ENCODE results near the gene GPT2. TPM values are rescaled to one million over a fixed set of nuclear protein-coding genes. Genes with fewer than 3 reads are reported as not detected.

Gene GPT2
- total and polyA plus RNA-seq, 7 donors: 3.3 to 28.7 (median 14.8) TPM

GRCh38 chr16:46899443-46900143, 15.4 kb downstream of the GPT2 start:
- WGBS, 2 donors: 92 to 95% methylated on average over 9 of the region's 9 CpGs
- Histone ChIP-seq H3K9me3 (no peaks in the 10 kb centered on the region), H3K27ac (no peak overlapping the region), H3K36me3 (peaks cover 0 to 9% (median 0%) of the 10 kb centered on the region in 4 donors), H3K4me3 (no peak overlapping the region), H3K27me3 (no peaks in the 10 kb centered on the region), H3K4me1 (peaks cover 0 to 6% (median under 1%) of the 10 kb centered on the region in 4 donors)
- DNase-seq: no peak
- TF ChIP-seq EP300 (IDR thresholded peaks at IDR 0.05) (no peak), POLR2AphosphoS5 (IDR thresholded peaks at IDR 0.05) (no peak), POLR2A (IDR thresholded peaks at IDR 0.05) (no peak), CTCF (IDR thresholded peaks at IDR 0.05) (no peak)
- intact Hi-C loops (cut with DNase I): no loop called here

- H3K27ac ChIP-seq: no peak overlapping the region
- 76 to 88% methylated on average over 19 of the region's 19 CpGs for WGBS, 2 donors
- H3K36me3 ChIP-seq: peaks cover 0 to 9% (median 0%) of the 10 kb centered on the region in 4 donors
- intact Hi-C loops (cut with DNase I): no loop called here
- DNase-seq: no peak
- no peaks in the 10 kb centered on the region for H3K9me3 ChIP-seq
- H3K4me1 ChIP-seq: peaks cover 0 to 5% (median 0%) of the 10 kb centered on the region in 4 donors
- H3K4me3 ChIP-seq: no peak overlapping the region
- no peak for TF ChIP-seq EP300 (IDR thresholded peaks at IDR 0.05)
- TF ChIP-seq POLR2AphosphoS5 (IDR thresholded peaks at IDR 0.05): no peak
- no peak for TF ChIP-seq CTCF (IDR thresholded peaks at IDR 0.05)
- no peak for TF ChIP-seq POLR2A (IDR thresholded peaks at IDR 0.05)
- H3K27me3 ChIP-seq: no peaks in the 10 kb centered on the region
Measured at GRCh38 chr16:46900455-46901235, 16.5 kb downstream of the GPT2 start.

- Histone ChIP-seq H3K9me3 (no peaks in the 10 kb centered on the region), H3K27ac (no peak overlapping the region), H3K4me1 (peaks cover 0 to 2% (median 0%) of the 10 kb centered on the region in 4 donors), H3K27me3 (no peaks in the 10 kb centered on the region), H3K4me3 (no peak overlapping the region), H3K36me3 (peaks cover 0 to 9% (median 0%) of the 10 kb centered on the region in 4 donors)
- DNase-seq: no peak
- TF ChIP-seq POLR2A (IDR thresholded peaks at IDR 0.05) (no peak), POLR2AphosphoS5 (IDR thresholded peaks at IDR 0.05) (no peak), EP300 (IDR thresholded peaks at IDR 0.05) (no peak), CTCF (IDR thresholded peaks at IDR 0.05) (no peak)
- WGBS, 2 donors: 93% methylated on average over 8 of the region's 8 CpGs
- intact Hi-C loops (cut with DNase I): no loop called here
Measured at GRCh38 chr16:46901709-46902108, 17.5 kb downstream of the GPT2 start.

GRCh38 chr16:46903255-46903905, 19.2 kb downstream of the GPT2 start:
- Histone ChIP-seq H3K36me3 (peaks cover 0 to 9% (median 0%) of the 10 kb centered on the region in 4 donors), H3K4me3 (no peak overlapping the region), H3K27me3 (no peaks in the 10 kb centered on the region), H3K9me3 (no peaks in the 10 kb centered on the region), H3K27ac (no peak overlapping the region), H3K4me1 (peaks cover 0 to under 1% (median 0%) of the 10 kb centered on the region in 4 donors)
- 34 to 78% methylated on average over 5 of the region's 5 CpGs for WGBS, 2 donors
- TF ChIP-seq CTCF (IDR thresholded peaks at IDR 0.05): no peak
- TF ChIP-seq POLR2AphosphoS5 (IDR thresholded peaks at IDR 0.05): no peak
- TF ChIP-seq EP300 (IDR thresholded peaks at IDR 0.05): no peak
- TF ChIP-seq POLR2A (IDR thresholded peaks at IDR 0.05): no peak
- DNase-seq: no peak
- intact Hi-C loops (cut with DNase I): no loop called here
